HG02852 (cell line): ENCODE measurements around the gene MAST4.

Experiments used
- ATAC-seq: cut with Tn5 transposase; IDR thresholded peaks from one replicate; pipeline ENCODE4 v1.9.1; 2021; ENCODE audit warnings: mild to moderate bottlenecking, moderate library complexity; ENCODE audit not compliant: unreplicated experiment

MAST4 gene

GRCh38 chr5:67195406-67196275 is 599.4 kb downstream of the MAST4 start:
- ATAC-seq, result no peak

GRCh38 chr5:67196537-67197059 is 600.4 kb downstream of the MAST4 start, which contains the start of gene CD180:
TSS of gene CD180 (minus strand) at chr5:67196799. CDS start at chr5:67196641, 158 bp downstream.
- ATAC-seq, result no peak

- ATAC-seq, result no peak
Measured at GRCh38 chr5:67197536-67197935, 601.3 kb downstream of the MAST4 start.

GRCh38 chr5:67198917-67199316 is 602.7 kb downstream of the MAST4 start:
- ATAC-seq, result no peak

- no peak for ATAC-seq
Measured at GRCh38 chr5:67199859-67200258, 603.7 kb downstream of the MAST4 start.

- no peak for ATAC-seq
Measured at GRCh38 chr5:67200809-67201562, 604.8 kb downstream of the MAST4 start.

- ATAC-seq, result no peak
Measured at GRCh38 chr5:67201897-67202549, 605.8 kb downstream of the MAST4 start.

- ATAC-seq, result no peak
Measured at GRCh38 chr5:67202828-67203227, 606.6 kb downstream of the MAST4 start.

GRCh38 chr5:67203701-67204074 is 607.5 kb downstream of the MAST4 start:
- ATAC-seq, result no peak

GRCh38 chr5:67204821-67205220 is 608.6 kb downstream of the MAST4 start:
- ATAC-seq, result no peak

GRCh38 chr5:67205981-67206380 is 609.8 kb downstream of the MAST4 start:
- no peak for ATAC-seq

GRCh38 chr5:67206461-67206860 is 610.3 kb downstream of the MAST4 start:
- peak; percentile 39 for ATAC-seq

- peak; percentile 81 for ATAC-seq
Measured at GRCh38 chr5:67206929-67207328, 610.7 kb downstream of the MAST4 start.

GRCh38 chr5:67208403-67208802 is 612.2 kb downstream of the MAST4 start:
- ATAC-seq, result no peak

GRCh38 chr5:67209141-67209771 is 613.1 kb downstream of the MAST4 start:
- ATAC-seq, result peak; percentile 30

- ATAC-seq, result no peak
Measured at GRCh38 chr5:67211926-67212325, 615.7 kb downstream of the MAST4 start.

- no peak for ATAC-seq
Measured at GRCh38 chr5:67214036-67214435, 617.8 kb downstream of the MAST4 start.

- no peak for ATAC-seq
Measured at GRCh38 chr5:67214707-67215447, 618.7 kb downstream of the MAST4 start.

- ATAC-seq, result peak; percentile 100
Measured at GRCh38 chr5:67215519-67216471, 619.6 kb downstream of the MAST4 start.
